Heart left ventricle (tissue), 16 donors: Measurements from ENCODE around the gene ASCC2. TPM values are rescaled to one million over a fixed set of nuclear protein-coding genes. Genes with fewer than 3 reads are reported as not detected.
A peak's percentile ranks its signal among the peaks of the same experiment; 100 is the strongest.

Source experiments
- ATAC-seq, 4 donors: fragments of 200-7000 bp; cut with Tn5 transposase; one replicate each; pipeline ENCODE4 v1.9.1; 2020 to 2022; ENCODE audit warnings: moderate library complexity in 4 of 4, mild to moderate bottlenecking in 3 of 4, moderate number of reproducible peaks in 1 of 4
- DNase-seq, 5 donors: peaks; one replicate each; pipeline ENCODE4 v3.0.0-alpha.2; 2020
- H3K27ac ChIP-seq, 12 donors: fragments of 200-600 bp; sonication (generic) in 4 of 12; one replicate each; pipeline versions ENCODE4 v1.5.0 to v1.8.0; 2016 to 2022; ENCODE audit warnings: mild to moderate bottlenecking in 2 of 12
- H3K27me3 ChIP-seq, 9 donors: fragments of 200-600 bp; sonication (generic) in 2 of 9; one replicate each; pipeline versions ENCODE4 v1.5.1 to v1.8.0; 2016 to 2022; ENCODE audit warnings: mild to moderate bottlenecking in 3 of 9
- H3K36me3 ChIP-seq, 9 donors: fragments of 200-600 bp; sonication (generic) in 2 of 9; one replicate each; pipeline versions ENCODE4 v1.5.0 to v1.8.0; 2018 to 2022; ENCODE audit warnings: mild to moderate bottlenecking in 2 of 9
- H3K4me1 ChIP-seq, 12 donors: fragments of 200-600 bp; sonication (generic) in 4 of 12; one replicate each; pipeline versions ENCODE4 v1.5.0 to v1.8.0; 2016 to 2022; ENCODE audit warnings: mild to moderate bottlenecking in 3 of 12
- H3K4me3 ChIP-seq, 12 donors: fragments of 200-600 bp; sonication (generic) in 4 of 12; one replicate each; pipeline versions ENCODE4 v1.5.0 to v1.8.0; 2017 to 2022; ENCODE audit warnings: mild to moderate bottlenecking in 9 of 12, moderate library complexity in 4 of 12
- H3K9me3 ChIP-seq, 12 donors: fragments of 200-600 bp; sonication (generic) in 4 of 12; one replicate each; pipeline versions ENCODE4 v1.5.0 to v1.8.0; 2016 to 2022; ENCODE audit warnings: mild to moderate bottlenecking in 1 of 12
- CTCF ChIP-seq, 12 donors: fragments of 200-600 bp; sonication (generic) in 4 of 12; IDR thresholded peaks; one replicate each; pipeline versions ENCODE4 v1.5.0 to v1.8.0; 2018 to 2022; ENCODE audit warnings: antibody characterized with exemption in 12 of 12, mild to moderate bottlenecking in 5 of 12
- POLR2A ChIP-seq, 2 donors: fragments of 450-650 bp; IDR thresholded peaks; one replicate each; pipeline ENCODE4 v1.6.1; 2017; ENCODE audit warnings: antibody characterized with exemption in 2 of 2, mild to moderate bottlenecking in 2 of 2, moderate library complexity in 2 of 2
- WGBS, 4 donors: extraction: QIAGEN DNeasy Blood & Tissue Kit in 2 of 4; methylation state at CpG; one replicate each; pipeline versions ENCODE4 v1.1.5 to v1.1.7; 2013 to 2018; 5-methylcytosine and 5-hydroxymethylcytosine counted together
- intact Hi-C, 10 donors: fragments of 100-400 bp; cut with DNase I; formaldehyde crosslinking; loops; one replicate each; pipeline versions ENCODE4 v1.11.1 to v1.14.2; 2022
- polyA plus RNA-seq, 2 donors: library from polyadenylated mRNA; stranded (reverse); fragments of 200-250 nt; gene quantifications; one replicate each; pipeline ENCODE4 v1.2.3, GENCODE V29; 2013
- total RNA-seq, 9 donors: library from RNA; depleted of rRNA in 2 of 9; stranded (reverse); fragments of >200 nt in 2 of 9; fragmentation: NEBNext Ultra II Directional in 3 of 9; extraction: Animal tissue kit (Norgen Biotek cat#: 25700) in 3 of 9; gene quantifications; one replicate each; pipeline versions ENCODE4 v1.1.0 to v1.2.4, GENCODE V29; 2016 to 2023
- donor health status: ischemic (EF 13 %, LVEDD 7.1; RV severe dilation, severe dysfunction).
- donor health status: healthy with polysubstance abuse.
- donor health status: DM: no; HTN: yes; CAD: no.
- donor health status: DM: no; HTN: no; CAD: no.
- donor health status: ischemic (EF 25% LVEDD 6.9; RV normal size, moderate dysfunction).
- donor health status: ischemic (EF 25% LVEDD 5.7; RV mildly dilated, moderate dysfunction).
- donor health status: healthy.
- donor health status: DM: yes; HTN: yes; CAD: no.
- donor health status: ischemic (EF 35%, LVEDD 5.7; RV mildly dilated, moderate dysfunction).
- donor health status: nonischemic (EF 11% LVEDD 7.7; RV severe dilation, severe dysfunction).
- donor health status: DM: yes; HTN: yes; CAD: no.
- donor health status: PGD.
- donor health status: ischemic (EF 29% LVEDD 5.4; RV normal size, mild dysfunction).
- donor health status: nonischemic (EF 23%, LVEDD 6.1; RV moderate dilation, normal function).

The ASCC2 gene
- total and polyA plus RNA-seq, 11 donors = 23.6 to 77.1 (median 36.7) TPM

GRCh38 chr22:29769723-29770321 lies 68.3 kb downstream of the ASCC2 start:
- 82 to 98% (median 95%) methylated on average over 2 of the region's 2 CpGs for WGBS, 4 donors
- ATAC-seq (no peak), DNase-seq (no peak)
- no peak overlapping the region for H3K4me3 ChIP-seq
- H3K27ac ChIP-seq = peak overlapping the region in 1 of 12 donors; percentile 4
- intact Hi-C loops = loop anchor here in 5 of 10 donors (5.0 to 10.0 kb wide), 6 partner anchors 62 to 235 kb away; partner anchors contain the start of genes ASCC2 (in 2 of the 5) and MTMR3 (in 2 of the 5)
- H3K27me3 ChIP-seq = no peaks in the 10 kb centered on the region
- peaks cover 2 to 34% (median 27%) of the 10 kb centered on the region in 9 donors for H3K36me3 ChIP-seq
- TF ChIP-seq POLR2A (IDR thresholded peaks at IDR 0.05) = no peak
- TF ChIP-seq CTCF (IDR thresholded peaks at IDR 0.05) = no peak
- H3K9me3 ChIP-seq = no peaks in the 10 kb centered on the region
- peaks cover 6 to 44% (median 28%) of the 10 kb centered on the region in 12 donors for H3K4me1 ChIP-seq

GRCh38 chr22:29768052-29768693 lies 69.9 kb downstream of the ASCC2 start:
- H3K27me3 ChIP-seq = no peaks in the 10 kb centered on the region
- peaks cover 6 to 44% (median 29%) of the 10 kb centered on the region in 12 donors for H3K4me1 ChIP-seq
- DNase-seq (no peak), ATAC-seq (peak in 2 of 4 donors; percentile 18 to 23)
- WGBS, 4 donors = 27 to 42% (median 32%) methylated on average over 6 of the region's 6 CpGs
- peak overlapping the region; percentile 70 to 98 (median 80) for H3K4me3 ChIP-seq
- TF ChIP-seq CTCF (IDR thresholded peaks at IDR 0.05) = no peak
- TF ChIP-seq POLR2A (IDR thresholded peaks at IDR 0.05) = no peak
- peaks cover 2 to 34% (median 27%) of the 10 kb centered on the region in 9 donors for H3K36me3 ChIP-seq
- intact Hi-C loops = loop anchor here in 5 of 10 donors (5.0 to 10.0 kb wide), 6 partner anchors 64 to 237 kb away; partner anchors contain the start of genes ASCC2 (in 2 of the 5) and MTMR3 (in 1 of the 5)
- H3K9me3 ChIP-seq = no peaks in the 10 kb centered on the region
- peak overlapping the region; percentile 87 to 96 (median 91) for H3K27ac ChIP-seq

- H3K4me1 ChIP-seq = peaks cover 6 to 42% (median 29%) of the 10 kb centered on the region in 12 donors
- ATAC-seq (peak; percentile 87 to 94 (median 90)), DNase-seq (peak; percentile 92 to 97 (median 95))
- no peaks in the 10 kb centered on the region for H3K27me3 ChIP-seq
- H3K4me3 ChIP-seq = peak within 1 kb of the TSS; percentile 70 to 98 (median 80)
- peaks cover 2 to 34% (median 27%) of the 10 kb centered on the region in 9 donors for H3K36me3 ChIP-seq
- 1 to 10% (median 1%) methylated on average over 31 to 46 of the region's 46 CpGs for WGBS, 4 donors
- no peaks in the 10 kb centered on the region for H3K9me3 ChIP-seq
- TF ChIP-seq CTCF (IDR thresholded peaks at IDR 0.05) = no peak
- peak; percentile 50 to 57 for TF ChIP-seq POLR2A (IDR thresholded peaks at IDR 0.05)
- intact Hi-C loops = loop anchor here in 5 of 10 donors (5.0 to 10.0 kb wide), 6 partner anchors 65 to 237 kb away; partner anchors contain the start of genes ASCC2 (in 2 of the 5) and MTMR3 (in 1 of the 5)
- H3K27ac ChIP-seq = peak within 1 kb of the TSS; percentile 87 to 96 (median 91)
Measured at GRCh38 chr22:29767171-29768051, 70.7 kb downstream of the ASCC2 start, which contains the start of gene UQCR10. TSS of gene UQCR10 (plus strand) at chr22:29767369. CDS start at chr22:29767399, 30 bp downstream.
